Neutrophil (primary cell): Measurements from ENCODE around the gene RCE1.

Experiments used
- H3K27ac ChIP-seq: fragments of 200-600 bp; sonication (generic); 2 replicates; pipeline ENCODE4 v1.5.1; 2016; ENCODE audit warnings: mild to moderate bottlenecking, moderate library complexity
- H3K27me3 ChIP-seq: fragments of 200-600 bp; sonication (generic); 2 replicates; pipeline ENCODE4 v1.6.0; 2016; ENCODE audit warnings: mild to moderate bottlenecking
- H3K36me3 ChIP-seq: fragments of 200-600 bp; sonication (generic); 2 replicates; pipeline ENCODE4 v1.5.1; 2017
- H3K4me1 ChIP-seq, 2 experiments: fragments of 200-600 bp in 1 of 2; sonication (generic) in 1 of 2; 1 replicate in 1 of 2; 2 replicates in 1 of 2; pipeline versions ENCODE4 v1.5.1 to v1.6.1; 2013 to 2016; ENCODE audit warnings: low read depth in 1 of 2, low read length in 1 of 2, mild to moderate bottlenecking in 1 of 2, moderate library complexity in 1 of 2; ENCODE audit not compliant: control insufficient read depth in 1 of 2, insufficient read depth in 1 of 2
- H3K4me3 ChIP-seq, 2 experiments: fragments of 200-600 bp in 1 of 2; sonication (generic) in 1 of 2; 1 replicate in 1 of 2; 2 replicates in 1 of 2; pipeline ENCODE4 v1.5.1; 2013 to 2016; ENCODE audit warnings: low read depth in 1 of 2, low read length in 1 of 2, mild to moderate bottlenecking in 1 of 2, moderate library complexity in 1 of 2
- H3K9me3 ChIP-seq: fragments of 200-600 bp; sonication (generic); 2 replicates; pipeline ENCODE4 v1.5.1; 2016
- TF ChIP-seq, protein P1 (sequence below): fragments of 200-600 bp; sonication (generic); IDR thresholded peaks from 2 replicates; pipeline ENCODE4 v1.5.1; 2016; ENCODE audit warnings: antibody characterized with exemption

RCE1 gene

GRCh38 chr11:66877588-66878385 is 34.5 kb downstream of the RCE1 start:
- Histone ChIP-seq H3K27me3 (peaks cover 12% of the 10 kb centered on the region), H3K9me3 (no peaks in the 10 kb centered on the region), H3K27ac (no peak overlapping the region), H3K4me1 (no peaks in the 10 kb centered on the region), H3K36me3 (no peaks in the 10 kb centered on the region), H3K4me3 (no peak overlapping the region)
- TF ChIP-seq, protein P1, sequence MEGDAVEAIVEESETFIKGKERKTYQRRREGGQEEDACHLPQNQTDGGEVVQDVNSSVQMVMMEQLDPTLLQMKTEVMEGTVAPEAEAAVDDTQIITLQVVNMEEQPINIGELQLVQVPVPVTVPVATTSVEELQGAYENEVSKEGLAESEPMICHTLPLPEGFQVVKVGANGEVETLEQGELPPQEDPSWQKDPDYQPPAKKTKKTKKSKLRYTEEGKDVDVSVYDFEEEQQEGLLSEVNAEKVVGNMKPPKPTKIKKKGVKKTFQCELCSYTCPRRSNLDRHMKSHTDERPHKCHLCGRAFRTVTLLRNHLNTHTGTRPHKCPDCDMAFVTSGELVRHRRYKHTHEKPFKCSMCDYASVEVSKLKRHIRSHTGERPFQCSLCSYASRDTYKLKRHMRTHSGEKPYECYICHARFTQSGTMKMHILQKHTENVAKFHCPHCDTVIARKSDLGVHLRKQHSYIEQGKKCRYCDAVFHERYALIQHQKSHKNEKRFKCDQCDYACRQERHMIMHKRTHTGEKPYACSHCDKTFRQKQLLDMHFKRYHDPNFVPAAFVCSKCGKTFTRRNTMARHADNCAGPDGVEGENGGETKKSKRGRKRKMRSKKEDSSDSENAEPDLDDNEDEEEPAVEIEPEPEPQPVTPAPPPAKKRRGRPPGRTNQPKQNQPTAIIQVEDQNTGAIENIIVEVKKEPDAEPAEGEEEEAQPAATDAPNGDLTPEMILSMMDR, result no peak

DNA sequence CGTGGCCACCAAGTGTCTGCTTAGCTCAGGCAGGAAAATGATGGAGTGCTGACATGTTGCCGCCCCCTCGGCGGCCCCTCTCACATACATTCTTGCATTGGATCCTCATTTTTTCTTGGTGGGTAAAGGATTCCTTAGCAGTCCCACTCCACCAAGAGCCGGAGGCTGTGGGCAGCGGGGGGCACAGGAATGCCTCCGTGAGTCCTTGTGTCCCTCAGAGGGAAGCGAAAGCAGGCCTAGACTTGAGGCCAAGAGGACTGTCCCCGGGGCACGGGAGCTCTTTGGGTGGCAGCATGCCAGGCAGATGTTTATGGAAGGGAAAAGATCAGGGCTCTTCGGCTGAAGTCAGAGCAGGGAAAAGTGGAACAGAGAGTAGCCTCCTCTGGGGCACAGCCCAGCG is 35.2 kb downstream of the RCE1 start:
- H3K36me3 ChIP-seq, result no peaks in the 10 kb centered on the region
- no peak overlapping the region for H3K4me3 ChIP-seq
- H3K9me3 ChIP-seq, result no peaks in the 10 kb centered on the region
- peaks cover 12% of the 10 kb centered on the region for H3K27me3 ChIP-seq
- TF ChIP-seq, protein P1, result no peak
- H3K4me1 ChIP-seq, result no peaks in the 10 kb centered on the region
- H3K27ac ChIP-seq, result no peak overlapping the region

DNA sequence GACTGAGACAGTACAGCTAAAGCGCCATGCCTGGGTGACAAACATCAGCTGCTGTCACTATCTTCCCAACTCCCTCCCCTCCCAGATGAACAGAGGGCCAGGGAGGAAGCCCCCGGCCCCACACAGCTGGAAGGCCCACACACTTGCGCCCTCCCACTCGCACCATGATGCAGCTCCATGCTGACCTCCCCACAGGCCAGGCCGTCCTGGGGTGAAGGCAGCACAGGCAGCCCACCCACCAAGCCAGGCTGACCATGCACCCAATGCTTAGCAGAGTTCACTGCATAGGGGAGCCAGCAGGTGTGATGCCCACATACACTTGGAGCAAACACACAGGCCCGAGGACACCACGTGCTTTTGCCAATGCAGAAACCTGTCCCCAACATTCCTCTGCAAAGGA is 35.8 kb downstream of the RCE1 start:
- Histone ChIP-seq H3K27me3 (peaks cover 12% of the 10 kb centered on the region), H3K4me3 (no peak overlapping the region), H3K9me3 (no peaks in the 10 kb centered on the region), H3K27ac (no peak overlapping the region), H3K4me1 (no peaks in the 10 kb centered on the region), H3K36me3 (no peaks in the 10 kb centered on the region)
- TF ChIP-seq, protein P1, result no peak

DNA sequence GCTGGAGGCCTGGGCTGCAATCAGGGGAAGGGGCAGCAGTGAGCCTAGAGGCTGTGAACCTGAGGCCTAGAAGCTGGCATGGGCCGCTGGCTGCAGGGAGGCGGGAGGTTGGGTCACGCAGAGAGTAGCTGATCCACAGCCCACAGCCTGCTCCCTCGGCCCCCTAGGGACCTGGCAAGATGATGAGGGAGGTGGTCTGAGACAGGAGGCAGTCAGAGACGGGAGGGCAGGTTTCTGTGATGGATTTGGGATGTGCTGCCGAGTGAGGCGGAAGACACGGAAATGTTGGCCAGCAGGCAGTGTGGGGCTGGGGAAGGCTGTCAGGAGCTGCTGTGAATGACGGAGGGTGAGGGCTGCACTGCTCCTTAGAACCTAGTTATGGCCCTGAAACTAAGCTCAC is 36.3 kb downstream of the RCE1 start:
- Histone ChIP-seq H3K27ac (no peak overlapping the region), H3K4me3 (no peak overlapping the region), H3K4me1 (no peaks in the 10 kb centered on the region), H3K36me3 (no peaks in the 10 kb centered on the region), H3K27me3 (peaks cover 12% of the 10 kb centered on the region), H3K9me3 (no peaks in the 10 kb centered on the region)
- TF ChIP-seq, protein P1, result no peak

DNA sequence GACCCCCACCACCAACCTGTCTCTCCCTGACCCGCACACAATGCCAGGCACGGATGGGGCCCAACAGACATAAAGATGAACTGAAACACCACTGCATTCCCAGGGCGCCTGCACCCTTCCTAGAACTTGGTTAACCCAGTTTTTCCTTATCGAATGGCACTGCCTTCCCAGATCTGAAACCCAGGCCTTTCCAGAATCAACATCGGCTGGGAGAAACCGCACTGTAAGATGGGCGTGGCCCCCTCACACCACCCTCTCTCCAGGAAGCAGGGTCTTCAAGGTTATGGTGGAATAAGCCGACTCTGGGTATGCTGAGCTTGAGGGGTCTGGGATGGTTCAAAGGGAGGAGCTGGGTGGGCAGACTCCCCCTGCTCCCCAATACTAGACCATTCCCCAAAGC is 36.8 kb downstream of the RCE1 start:
- TF ChIP-seq, protein P1, result no peak
- no peaks in the 10 kb centered on the region for H3K36me3 ChIP-seq
- H3K9me3 ChIP-seq, result no peaks in the 10 kb centered on the region
- H3K27me3 ChIP-seq, result peaks cover 12% of the 10 kb centered on the region
- H3K4me3 ChIP-seq, result no peak overlapping the region
- no peak overlapping the region for H3K27ac ChIP-seq
- no peaks in the 10 kb centered on the region for H3K4me1 ChIP-seq
